Epithelial cell of proximal tubule (primary cell): ENCODE measurements around the gene GALNTL6. TPM values are rescaled to one million over a fixed set of nuclear protein-coding genes. Genes with fewer than 3 reads are reported as not detected.

Experiments used
- DNase-seq: peaks from one replicate; pipeline ENCODE4 v3.0.0-alpha.2; 2011; ENCODE audit warnings: low read depth
- H3K4me3 ChIP-seq: 2 replicates; pipeline ENCODE4 v1.5.1; 2011; ENCODE audit warnings: low read depth, mild to moderate bottlenecking, low read length
- total RNA-seq: library from RNA; depleted of rRNA; stranded (reverse); fragments of >200 nt; gene quantifications from 2 replicates; pipeline ENCODE4 v1.2.3, GENCODE V29; 2015
- TF ChIP-seq, protein P1 (sequence below): conservative IDR thresholded peaks from 2 replicates; pipeline ENCODE4 v1.5.1; 2012; ENCODE audit warnings: low read depth, mild to moderate bottlenecking, low read length

Gene GALNTL6
- total RNA-seq: not detected in 2 replicates

GRCh38 chr4:171812665-171813525 is at the start of gene GALNTL6:
Gene GALNTL6 (plus strand): TSS chr4:171813404.
- H3K4me3 ChIP-seq: peak within 1 kb of the TSS; percentile 45
- DNase-seq: no peak

DNA sequence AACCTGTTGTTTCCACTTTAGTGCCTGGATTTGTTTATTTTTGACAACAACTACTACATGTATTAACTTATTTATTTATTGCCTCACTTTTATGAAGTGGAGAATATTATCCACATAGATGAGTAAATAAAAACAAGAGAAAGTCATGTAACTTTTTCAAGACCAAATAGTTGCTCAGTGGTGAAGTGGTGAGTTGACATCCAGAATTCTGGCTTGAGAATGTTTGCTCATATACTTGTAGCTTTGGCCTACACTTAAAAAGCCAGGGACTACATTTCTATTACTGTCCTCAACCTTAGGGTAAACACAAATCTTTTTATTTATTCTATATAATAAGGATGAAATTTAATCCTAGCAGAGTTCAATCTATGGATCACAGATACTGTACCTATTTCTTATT is 47.7 kb upstream of the GALNTL6 start:
- TF ChIP-seq, protein P1, sequence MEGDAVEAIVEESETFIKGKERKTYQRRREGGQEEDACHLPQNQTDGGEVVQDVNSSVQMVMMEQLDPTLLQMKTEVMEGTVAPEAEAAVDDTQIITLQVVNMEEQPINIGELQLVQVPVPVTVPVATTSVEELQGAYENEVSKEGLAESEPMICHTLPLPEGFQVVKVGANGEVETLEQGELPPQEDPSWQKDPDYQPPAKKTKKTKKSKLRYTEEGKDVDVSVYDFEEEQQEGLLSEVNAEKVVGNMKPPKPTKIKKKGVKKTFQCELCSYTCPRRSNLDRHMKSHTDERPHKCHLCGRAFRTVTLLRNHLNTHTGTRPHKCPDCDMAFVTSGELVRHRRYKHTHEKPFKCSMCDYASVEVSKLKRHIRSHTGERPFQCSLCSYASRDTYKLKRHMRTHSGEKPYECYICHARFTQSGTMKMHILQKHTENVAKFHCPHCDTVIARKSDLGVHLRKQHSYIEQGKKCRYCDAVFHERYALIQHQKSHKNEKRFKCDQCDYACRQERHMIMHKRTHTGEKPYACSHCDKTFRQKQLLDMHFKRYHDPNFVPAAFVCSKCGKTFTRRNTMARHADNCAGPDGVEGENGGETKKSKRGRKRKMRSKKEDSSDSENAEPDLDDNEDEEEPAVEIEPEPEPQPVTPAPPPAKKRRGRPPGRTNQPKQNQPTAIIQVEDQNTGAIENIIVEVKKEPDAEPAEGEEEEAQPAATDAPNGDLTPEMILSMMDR: no peak
- no peak overlapping the region for H3K4me3 ChIP-seq
- no peak for DNase-seq

More at GRCh38 chr4:171812665-171813525, at the start of gene GALNTL6:
- TF ChIP-seq, protein P1: no peak

GRCh38 chr4:171774642-171775190 is 38.5 kb upstream of the GALNTL6 start:
- no peak overlapping the region for H3K4me3 ChIP-seq
- TF ChIP-seq, protein P1: no peak
- no peak for DNase-seq

- no peak for DNase-seq
- TF ChIP-seq, protein P1: no peak
- no peak overlapping the region for H3K4me3 ChIP-seq
Observed at GRCh38 chr4:171779301-171779700, 33.9 kb upstream of the GALNTL6 start.

DNA sequence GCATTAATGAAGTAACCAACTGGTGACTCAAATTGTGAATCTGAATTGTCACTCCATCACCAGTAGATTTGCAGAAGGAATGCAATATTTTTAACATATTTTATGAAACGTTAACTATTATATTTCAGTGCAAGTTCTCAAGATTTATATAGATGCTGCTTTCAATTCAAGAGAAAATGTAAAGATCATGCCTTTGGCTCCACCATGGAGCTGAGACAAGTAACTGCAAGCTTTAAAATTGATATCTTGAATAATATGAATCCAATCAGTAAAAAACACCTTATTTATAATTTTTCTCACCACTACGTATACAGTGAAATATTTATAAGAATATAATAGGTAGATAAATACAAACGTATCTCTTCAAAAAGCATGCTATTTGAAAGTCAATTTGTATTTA is 27.8 kb upstream of the GALNTL6 start:
- TF ChIP-seq, protein P1: no peak
- no peak for DNase-seq
- H3K4me3 ChIP-seq: no peak overlapping the region

DNA sequence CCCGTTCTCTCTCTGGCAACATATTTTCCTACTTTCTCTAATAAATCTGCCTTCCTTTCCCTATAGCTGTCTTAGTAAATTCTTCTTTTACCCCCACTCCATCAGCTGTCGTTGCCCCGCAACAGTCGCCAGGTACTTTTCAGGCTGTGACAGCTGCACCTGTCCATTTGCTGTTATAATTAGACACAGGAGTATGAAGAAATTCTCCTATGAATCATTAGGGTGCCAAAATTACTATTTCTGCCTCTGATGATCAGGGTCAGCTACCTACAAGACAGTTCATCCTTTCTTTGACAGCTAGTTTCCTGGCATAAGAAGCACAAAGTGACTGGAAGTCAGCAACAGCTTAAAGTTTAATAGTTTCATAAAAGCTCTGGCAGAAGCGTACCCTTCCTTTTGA is 19.5 kb upstream of the GALNTL6 start:
- no peak overlapping the region for H3K4me3 ChIP-seq
- TF ChIP-seq, protein P1: no peak
- no peak for DNase-seq
